Measurements from ENCODE around the gene PRPF8. TPM values are rescaled to one million over a fixed set of nuclear protein-coding genes. Genes with fewer than 3 reads are reported as not detected.

The PRPF8 gene
- total RNA-seq, 1 experiment from 2014 or later = 398 TPM

DNA sequence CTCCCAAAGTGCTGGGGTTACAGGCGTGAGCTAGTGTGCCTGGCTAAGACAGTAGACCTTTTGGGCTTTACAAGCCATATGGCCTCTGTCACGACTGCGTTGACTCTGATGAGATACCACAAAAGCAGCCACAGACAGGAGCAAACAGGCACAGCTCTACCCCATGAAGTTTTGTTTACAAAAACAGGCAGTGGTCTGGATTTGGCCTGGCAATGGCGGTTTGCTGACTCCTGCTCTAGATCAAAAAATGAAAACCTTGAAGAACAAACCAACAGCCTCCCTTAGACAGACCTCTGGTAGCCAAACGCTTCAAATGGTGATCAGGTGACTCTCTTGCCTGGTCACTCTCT lies 76.7 kb downstream of the PRPF8 start:
- H3K4me1 ChIP-seq = no peaks in the 10 kb centered on the region
- Mint-ChIP-seq H3K27me3 (ENCODE audit: insufficient read depth, unreplicated experiment) (no peaks in the 10 kb centered on the region), H3K4me1 (ENCODE audit: low read depth, unreplicated experiment) (no peaks in the 10 kb centered on the region), H3K9me3 (ENCODE audit: unreplicated experiment) (no peaks in the 10 kb centered on the region), H3K27ac (ENCODE audit: unreplicated experiment) (no peak overlapping the region), H3K36me3 (ENCODE audit: insufficient read depth, unreplicated experiment) (peaks cover 24% of the 10 kb centered on the region), H3K4me3 (ENCODE audit: unreplicated experiment) (no peak overlapping the region)
- BruUV-seq (replicated peaks) = no TSS peak
- TF ChIP-seq, protein P1, sequence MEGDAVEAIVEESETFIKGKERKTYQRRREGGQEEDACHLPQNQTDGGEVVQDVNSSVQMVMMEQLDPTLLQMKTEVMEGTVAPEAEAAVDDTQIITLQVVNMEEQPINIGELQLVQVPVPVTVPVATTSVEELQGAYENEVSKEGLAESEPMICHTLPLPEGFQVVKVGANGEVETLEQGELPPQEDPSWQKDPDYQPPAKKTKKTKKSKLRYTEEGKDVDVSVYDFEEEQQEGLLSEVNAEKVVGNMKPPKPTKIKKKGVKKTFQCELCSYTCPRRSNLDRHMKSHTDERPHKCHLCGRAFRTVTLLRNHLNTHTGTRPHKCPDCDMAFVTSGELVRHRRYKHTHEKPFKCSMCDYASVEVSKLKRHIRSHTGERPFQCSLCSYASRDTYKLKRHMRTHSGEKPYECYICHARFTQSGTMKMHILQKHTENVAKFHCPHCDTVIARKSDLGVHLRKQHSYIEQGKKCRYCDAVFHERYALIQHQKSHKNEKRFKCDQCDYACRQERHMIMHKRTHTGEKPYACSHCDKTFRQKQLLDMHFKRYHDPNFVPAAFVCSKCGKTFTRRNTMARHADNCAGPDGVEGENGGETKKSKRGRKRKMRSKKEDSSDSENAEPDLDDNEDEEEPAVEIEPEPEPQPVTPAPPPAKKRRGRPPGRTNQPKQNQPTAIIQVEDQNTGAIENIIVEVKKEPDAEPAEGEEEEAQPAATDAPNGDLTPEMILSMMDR (IDR thresholded peaks at IDR 0.05; ENCODE audit: insufficient read depth in 1 of 2, low read depth in 1 of 2, low read length in 1 of 2, severe bottlenecking in 1 of 2, unreplicated experiment in 1 of 2) = no peak
- H3K36me3 ChIP-seq (ENCODE audit: control insufficient read depth, insufficient read depth, low read length) = no peaks in the 10 kb centered on the region; the same call in 1 of the 2 replicates
- no peak overlapping the region for H3K4me3 ChIP-seq (ENCODE audit: low read depth, low read length)
- POLR2A ChIA-PET = no interaction called here
- DNase-seq = no peak
- no peaks in the 10 kb centered on the region for H3K27me3 ChIP-seq (replicated peaks; ENCODE audit: control insufficient read depth, insufficient read depth, low read length)
- CTCF ChIA-PET = interaction anchor here (0.6 to 1.2 kb wide), 2 partner anchors 22 to 26 kb away, joined by 3 read pairs; no protein-coding TSS in a partner anchor
- intact Hi-C loops (cut with micrococcal nuclease; ENCODE audit: unreplicated experiment) = no loop called here
- no peaks in the 10 kb centered on the region for H3K9me3 ChIP-seq

DNA sequence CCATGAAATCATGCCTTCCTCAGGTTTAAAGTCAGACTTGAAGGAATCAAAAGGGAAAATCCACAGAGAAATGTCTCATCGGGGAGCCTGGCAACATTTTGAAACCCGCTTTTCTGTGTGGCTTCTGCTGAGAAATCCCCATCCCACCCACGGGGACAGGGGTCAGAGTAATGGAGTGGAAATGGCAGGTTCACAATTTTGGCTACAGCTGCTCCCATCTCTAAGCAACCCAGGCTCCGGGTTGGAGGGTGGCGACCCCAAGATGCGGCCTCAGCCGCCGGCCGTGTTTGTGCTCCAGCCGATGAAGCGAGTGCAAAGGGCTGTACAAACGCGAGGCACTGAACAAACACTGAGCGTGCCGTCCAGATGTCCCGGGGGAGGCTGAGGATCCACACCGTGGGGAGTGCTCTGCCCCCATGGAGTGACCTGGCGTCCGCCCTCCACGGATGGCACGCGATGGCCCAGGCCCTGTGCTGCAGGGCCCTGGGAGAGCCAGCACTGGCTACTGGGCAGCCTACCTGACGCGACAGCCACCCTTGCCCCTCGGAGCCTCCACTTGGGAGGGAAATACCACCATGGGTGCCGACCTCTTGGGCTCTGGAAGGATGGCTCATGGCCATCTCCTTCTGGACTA lies 78.2 kb downstream of the PRPF8 start:
- Mint-ChIP-seq H3K4me3 (ENCODE audit: unreplicated experiment) (no peak overlapping the region), H3K27me3 (ENCODE audit: insufficient read depth, unreplicated experiment) (no peaks in the 10 kb centered on the region), H3K36me3 (ENCODE audit: insufficient read depth, unreplicated experiment) (peaks cover 18% of the 10 kb centered on the region), H3K27ac (ENCODE audit: unreplicated experiment) (no peak overlapping the region), H3K4me1 (ENCODE audit: low read depth, unreplicated experiment) (no peaks in the 10 kb centered on the region), H3K9me3 (ENCODE audit: unreplicated experiment) (no peaks in the 10 kb centered on the region)
- no peak for DNase-seq
- Histone ChIP-seq H3K4me3 (ENCODE audit: low read depth, low read length) (no peak overlapping the region), H3K27me3 (replicated peaks; ENCODE audit: control insufficient read depth, insufficient read depth, low read length) (no peaks in the 10 kb centered on the region), H3K9me3 (peaks cover 6% of the 10 kb centered on the region; the same call in 1 of the 2 replicates), H3K4me1 (no peaks in the 10 kb centered on the region), H3K36me3 (ENCODE audit: control insufficient read depth, insufficient read depth, low read length) (no peaks in the 10 kb centered on the region; the same call in 1 of the 2 replicates)
- TF ChIP-seq, protein P1 (IDR thresholded peaks at IDR 0.05; ENCODE audit: insufficient read depth in 1 of 2, low read depth in 1 of 2, low read length in 1 of 2, severe bottlenecking in 1 of 2, unreplicated experiment in 1 of 2) = no peak
- CTCF ChIA-PET = no interaction called here
- no TSS peak for BruUV-seq (replicated peaks)
- intact Hi-C loops (cut with micrococcal nuclease; ENCODE audit: unreplicated experiment) = no loop called here
- POLR2A ChIA-PET = no interaction called here

DNA sequence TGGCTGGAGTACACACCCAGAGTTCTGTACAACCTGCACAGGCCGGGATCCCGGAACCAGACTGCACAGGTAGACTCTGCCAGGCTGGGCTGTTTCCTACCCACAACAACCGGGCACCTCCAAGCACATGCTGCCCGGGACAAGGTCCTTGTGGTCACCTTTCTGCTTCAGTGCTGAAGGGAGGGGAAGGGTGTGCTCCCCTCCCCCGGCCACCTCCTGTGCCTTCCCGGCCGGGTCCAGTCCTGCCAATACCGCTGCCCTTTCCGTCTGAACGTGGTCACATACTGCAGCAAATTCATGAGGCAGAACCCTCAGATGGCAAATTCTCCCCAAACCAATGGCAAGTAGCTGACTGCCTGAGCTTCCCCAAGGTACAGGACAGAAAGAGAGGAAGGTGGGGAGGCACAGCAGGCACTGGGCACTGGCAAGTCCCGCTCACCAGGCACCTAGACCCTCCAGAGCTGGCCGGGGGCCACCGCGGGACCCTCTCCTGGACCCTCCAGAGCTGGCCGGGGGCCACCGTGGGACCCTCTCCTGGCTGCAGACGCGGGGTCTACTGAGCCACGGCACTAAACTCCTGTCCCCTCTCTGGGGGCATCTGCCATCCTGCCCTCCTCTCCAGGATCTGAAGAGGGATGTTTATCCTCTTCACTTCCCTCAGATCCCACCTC lies 78.9 kb downstream of the PRPF8 start:
- Histone ChIP-seq H3K27me3 (replicated peaks; ENCODE audit: control insufficient read depth, insufficient read depth, low read length) (no peaks in the 10 kb centered on the region), H3K4me1 (no peaks in the 10 kb centered on the region), H3K4me3 (ENCODE audit: low read depth, low read length) (no peak overlapping the region), H3K9me3 (peaks cover 6% of the 10 kb centered on the region; the same call in 1 of the 2 replicates), H3K36me3 (ENCODE audit: control insufficient read depth, insufficient read depth, low read length) (no peaks in the 10 kb centered on the region; the same call in 1 of the 2 replicates)
- no TSS peak for BruUV-seq (replicated peaks)
- no peaks in the 10 kb centered on the region for H3K27me3 Mint-ChIP-seq (ENCODE audit: insufficient read depth, unreplicated experiment)
- no peaks in the 10 kb centered on the region for H3K9me3 Mint-ChIP-seq (ENCODE audit: unreplicated experiment)
- H3K27ac Mint-ChIP-seq (ENCODE audit: unreplicated experiment) = no peak overlapping the region
- peaks cover 15% of the 10 kb centered on the region for H3K36me3 Mint-ChIP-seq (ENCODE audit: insufficient read depth, unreplicated experiment)
- ChIA-PET CTCF (interaction anchor here (0.6 kb wide), 1 partner anchor 89 kb away, joined by 4 read pairs; the partner anchor contains the start of gene INPP5K), POLR2A (interaction anchor here (0.5 kb wide), 1 partner anchor 23 kb away, joined by 3 read pairs; the partner anchor contains the start of gene SLC43A2)
- H3K4me1 Mint-ChIP-seq (ENCODE audit: low read depth, unreplicated experiment) = no peaks in the 10 kb centered on the region
- TF ChIP-seq, protein P1 (IDR thresholded peaks at IDR 0.05; ENCODE audit: insufficient read depth in 1 of 2, low read depth in 1 of 2, low read length in 1 of 2, severe bottlenecking in 1 of 2, unreplicated experiment in 1 of 2) = no peak
- DNase-seq = no peak
- intact Hi-C loops (cut with micrococcal nuclease; ENCODE audit: unreplicated experiment) = no loop called here
- no peak overlapping the region for H3K4me3 Mint-ChIP-seq (ENCODE audit: unreplicated experiment)
